Dedifferentiated amniotic fluid mesenchymal stem cell (primary cell): Measurements from ENCODE around the gene APOOL.
A peak's percentile ranks its signal among the peaks of the same experiment; 100 is the strongest.

Experiments used
- DNase-seq: peaks from one replicate; pipeline ENCODE4 v3.0.0-alpha.2; 2016; ENCODE audit errors: extremely low spot score

Gene APOOL

GRCh38 chrX:85084770-85085393, 81.2 kb downstream of the APOOL start:
- peak; percentile 31 for DNase-seq

- no peak for DNase-seq
Observed at GRCh38 chrX:85089321-85089840, 85.7 kb downstream of the APOOL start.

DNA sequence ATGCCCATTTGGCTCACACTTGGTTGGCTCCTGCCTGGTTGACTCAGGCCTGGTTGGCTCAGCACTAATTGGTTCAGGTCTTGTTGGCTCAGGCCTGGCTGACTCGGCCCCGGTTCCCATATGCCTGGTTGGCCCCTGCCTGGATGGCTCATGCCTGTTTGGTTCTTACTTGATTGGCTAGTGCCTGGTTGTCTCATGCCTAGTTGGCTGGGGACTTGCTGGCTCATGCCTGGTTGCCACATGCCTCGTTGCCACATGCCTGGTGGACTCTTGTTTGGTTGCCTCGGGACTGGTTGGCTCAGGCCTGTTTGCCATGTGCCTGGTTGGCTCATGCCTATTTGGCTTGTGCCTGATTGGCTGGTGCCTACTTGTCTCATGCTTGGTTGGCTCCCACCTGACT, 103.7 kb downstream of the APOOL start:
- no peak for DNase-seq

DNA sequence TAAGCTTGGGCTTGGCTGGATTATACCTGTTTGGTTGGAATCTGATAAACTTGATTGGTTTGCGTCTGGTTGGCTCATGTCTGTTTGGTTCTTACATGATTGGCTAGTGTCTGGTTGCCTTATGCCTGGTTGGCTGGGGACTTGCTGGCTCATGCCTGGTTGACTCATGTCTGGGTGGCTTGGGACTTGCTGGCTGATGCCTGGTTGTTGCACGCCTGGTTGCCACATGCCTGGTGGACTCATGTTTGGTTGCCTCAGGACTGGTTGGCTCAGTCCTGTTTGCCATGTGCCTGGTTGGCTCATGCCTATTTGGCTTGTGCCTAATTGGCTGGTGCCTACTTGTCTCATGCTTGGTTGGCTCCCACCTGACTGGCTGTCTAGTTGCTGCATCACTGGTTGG, 104.5 kb downstream of the APOOL start:
- DNase-seq: no peak

- DNase-seq: no peak
Observed at GRCh38 chrX:85109235-85109634, 105.6 kb downstream of the APOOL start.

DNA sequence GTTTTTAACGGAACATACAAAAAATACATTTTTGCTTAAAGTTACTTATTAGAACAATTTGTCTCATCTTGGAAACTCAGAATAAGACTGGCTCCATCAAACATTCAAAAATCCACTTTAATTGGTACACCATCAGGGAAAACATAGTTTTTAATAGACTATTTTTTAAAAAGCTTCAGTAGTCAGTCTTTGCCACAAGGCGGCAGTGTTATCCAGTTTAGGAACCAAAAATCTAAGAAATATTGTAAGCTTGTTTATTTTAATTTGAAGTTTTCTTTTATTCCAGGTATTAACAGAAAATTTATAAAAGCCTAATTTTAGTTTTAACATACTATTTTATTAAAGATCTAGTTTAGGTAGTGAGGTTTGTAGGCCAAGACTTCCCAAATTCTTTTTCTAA, 107.7 kb downstream of the APOOL start:
- DNase-seq: peak; percentile 30

- no peak for DNase-seq
Observed at GRCh38 chrX:85112293-85112692, 108.6 kb downstream of the APOOL start.

GRCh38 chrX:85113746-85114145, 110.1 kb downstream of the APOOL start:
- DNase-seq: no peak

- no peak for DNase-seq
Observed at GRCh38 chrX:85114171-85114570, 110.5 kb downstream of the APOOL start.

DNA sequence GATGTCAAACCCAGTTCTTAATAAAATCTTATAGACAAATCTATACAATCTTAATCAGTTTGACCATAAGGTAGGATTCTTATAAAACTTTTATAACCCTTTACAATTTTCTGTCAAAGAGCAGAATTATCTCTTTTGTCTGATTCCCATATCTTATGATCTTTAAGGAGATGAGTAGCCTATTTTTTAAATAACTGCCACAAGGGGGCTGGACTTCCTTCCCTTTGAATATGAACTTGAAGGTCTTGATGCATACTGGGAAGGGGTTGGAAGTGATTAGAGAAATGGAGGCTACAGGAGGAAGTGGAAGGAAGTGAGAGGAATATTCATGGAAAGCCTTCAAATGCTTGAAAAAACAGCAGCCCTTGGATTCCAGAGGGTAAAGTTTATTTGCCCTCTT, 111.1 kb downstream of the APOOL start:
- DNase-seq: no peak

DNA sequence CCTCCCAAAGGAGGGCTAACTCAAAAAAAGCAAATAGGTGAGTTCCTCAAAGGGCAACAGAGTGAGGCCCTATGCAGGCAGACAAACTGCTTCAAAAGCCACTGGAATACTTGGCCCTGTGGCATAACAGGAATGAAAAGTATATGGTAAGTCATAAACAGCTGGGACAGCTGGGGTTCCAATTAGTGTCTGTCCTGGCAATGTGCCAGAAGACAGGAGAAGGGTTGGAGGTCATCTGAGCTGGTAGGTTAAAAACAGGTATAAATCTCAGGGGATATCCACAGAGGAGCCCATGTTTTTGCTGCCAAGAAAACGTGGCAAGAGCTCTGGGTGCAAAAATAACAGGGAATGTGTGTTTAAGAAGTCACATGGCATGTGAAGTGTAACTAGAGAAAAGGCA, 111.6 kb downstream of the APOOL start:
- no peak for DNase-seq

- DNase-seq: no peak
Observed at GRCh38 chrX:85136409-85136808, 132.7 kb downstream of the APOOL start.

GRCh38 chrX:85139422-85139821, 135.7 kb downstream of the APOOL start:
- peak; percentile 1 for DNase-seq

DNA sequence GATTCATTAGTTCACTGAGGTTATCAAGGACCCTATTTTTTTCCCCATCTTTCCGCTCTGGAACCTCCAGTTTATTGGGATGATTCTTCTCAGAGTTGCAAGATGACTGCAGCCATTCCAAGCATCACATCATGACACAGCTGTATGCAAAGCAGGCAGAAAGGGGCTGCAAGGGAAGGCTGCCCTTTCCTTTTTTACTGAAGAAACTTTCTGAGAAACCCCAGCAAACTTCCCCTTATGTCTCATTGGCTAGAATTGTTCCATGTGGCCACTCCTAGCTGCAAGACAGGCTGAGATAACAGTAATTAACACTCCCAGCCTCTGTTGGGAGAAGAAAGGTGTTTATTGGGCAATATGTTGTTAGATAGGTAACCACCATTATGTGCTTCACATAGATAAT, 137.3 kb downstream of the APOOL start:
- no peak for DNase-seq
